ENCODE results near the gene RAD9A.

Gene RAD9A

GRCh38 chr11:67404515-67405195 lies 12.9 kb downstream of the RAD9A start:
- Histone ChIP-seq H3K4me3 (peak overlapping the region; percentile 22 to 48 (median 39)), H3K27ac (peak overlapping the region in 19 of 21 experiments; percentile 8 to 99 (median 82))

GRCh38 chr11:67405196-67405567 lies 13.4 kb downstream of the RAD9A start:
- Histone ChIP-seq H3K4me3 (peak overlapping the region; percentile 22 to 48 (median 39)), H3K27ac (peak overlapping the region in 13 of 21 experiments; percentile 44 to 99 (median 95))

GRCh38 chr11:67405688-67406339 lies 14.0 kb downstream of the RAD9A start:
- Histone ChIP-seq H3K4me3 (peak overlapping the region in 2 of 7 experiments; percentile 40 to 44), H3K27ac (peak overlapping the region in 12 of 21 experiments; percentile 13 to 99 (median 96))

- Histone ChIP-seq H3K4me3 (no peak overlapping the region), H3K27ac (peak overlapping the region in 14 of 21 experiments; percentile 33 to 99 (median 75))
Measured at GRCh38 chr11:67406420-67406968, 14.7 kb downstream of the RAD9A start.

GRCh38 chr11:67406969-67407687 lies 15.3 kb downstream of the RAD9A start:
- peak overlapping the region in 14 of 21 experiments; percentile 46 to 99 (median 75) for H3K27ac ChIP-seq

GRCh38 chr11:67407688-67408163 lies 15.9 kb downstream of the RAD9A start:
- peak overlapping the region in 1 of 7 experiments; percentile 5 for H3K4me3 ChIP-seq
- peak overlapping the region in 13 of 21 experiments; percentile 48 to 99 (median 77) for H3K27ac ChIP-seq

More at GRCh38 chr11:67406969-67407687, 15.3 kb downstream of the RAD9A start:
- peak overlapping the region in 1 of 7 experiments; percentile 5 for H3K4me3 ChIP-seq

GRCh38 chr11:67408437-67409200 lies 16.8 kb downstream of the RAD9A start:
- Histone ChIP-seq H3K27ac (peak overlapping the region in 15 of 21 experiments; percentile 6 to 99 (median 73)), H3K4me3 (peak overlapping the region in 2 of 7 experiments; percentile 10 to 12)

GRCh38 chr11:67409261-67409666 lies 17.5 kb downstream of the RAD9A start:
- H3K27ac ChIP-seq, result peak overlapping the region in 15 of 21 experiments; percentile 6 to 99 (median 73)
- H3K4me3 ChIP-seq, result peak overlapping the region in 2 of 7 experiments; percentile 12 to 16

GRCh38 chr11:67409781-67410368 lies 18.1 kb downstream of the RAD9A start:
- H3K27ac ChIP-seq, result peak overlapping the region in 15 of 21 experiments; percentile 6 to 99 (median 73)
- H3K4me3 ChIP-seq, result peak overlapping the region in 1 of 7 experiments; percentile 16

GRCh38 chr11:67410369-67410831 lies 18.6 kb downstream of the RAD9A start:
- no peak overlapping the region for H3K4me3 ChIP-seq
- H3K27ac ChIP-seq, result peak overlapping the region in 9 of 21 experiments; percentile 65 to 99 (median 84)

GRCh38 chr11:67410984-67411784 lies 19.4 kb downstream of the RAD9A start:
- H3K27ac ChIP-seq, result peak overlapping the region in 4 of 21 experiments; percentile 58 to 99 (median 86)
- no peak overlapping the region for H3K4me3 ChIP-seq

- Histone ChIP-seq H3K4me3 (no peak overlapping the region), H3K27ac (peak overlapping the region in 2 of 21 experiments; percentile 58 to 73)
Measured at GRCh38 chr11:67411785-67412152, 20.0 kb downstream of the RAD9A start.

- no peak overlapping the region for H3K4me3 ChIP-seq
- H3K27ac ChIP-seq, result peak overlapping the region in 3 of 21 experiments; percentile 27 to 58 (median 30)
Measured at GRCh38 chr11:67412495-67413179, 20.9 kb downstream of the RAD9A start.

- peak overlapping the region in 2 of 21 experiments; percentile 27 to 58 for H3K27ac ChIP-seq
- H3K4me3 ChIP-seq, result no peak overlapping the region
Measured at GRCh38 chr11:67413266-67413849, 21.6 kb downstream of the RAD9A start.

GRCh38 chr11:67415501-67416304 lies 23.9 kb downstream of the RAD9A start, which contains the start of gene CARNS1:
TSS of gene CARNS1 (plus strand) at chr11:67415678. CDS start at chr11:67416200, 522 bp downstream.
- Histone ChIP-seq H3K4me3 (peak within 1 kb of the TSS in 5 of 7 experiments; percentile 6 to 42 (median 24)), H3K27ac (peak within 1 kb of the TSS in 17 of 21 experiments; percentile 5 to 95 (median 62))
